ENCODE results near the gene NSUN7.

DNA sequence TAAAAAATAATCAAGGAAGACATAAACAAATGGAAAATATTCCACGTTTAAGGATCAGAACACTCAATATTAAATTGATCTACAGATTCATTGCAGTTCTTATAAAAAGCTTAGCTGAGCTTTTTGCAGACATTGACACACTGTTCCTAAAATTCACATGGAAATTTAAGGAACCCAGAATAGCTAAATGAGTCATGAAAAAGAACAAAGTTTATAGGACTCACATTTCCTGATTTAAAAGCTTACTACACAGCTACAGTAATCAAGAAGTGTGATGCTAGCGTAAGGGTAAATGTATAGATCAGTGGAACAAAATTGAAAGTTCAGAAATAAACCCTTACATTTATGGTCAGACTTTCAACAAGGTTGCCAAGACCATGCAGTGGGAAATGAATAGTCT lies 33.1 kb downstream of the NSUN7 start:
- TF ChIP-seq POLR2A (IDR thresholded peaks at IDR 0.05): no peak
- TF ChIP-seq, protein P1, sequence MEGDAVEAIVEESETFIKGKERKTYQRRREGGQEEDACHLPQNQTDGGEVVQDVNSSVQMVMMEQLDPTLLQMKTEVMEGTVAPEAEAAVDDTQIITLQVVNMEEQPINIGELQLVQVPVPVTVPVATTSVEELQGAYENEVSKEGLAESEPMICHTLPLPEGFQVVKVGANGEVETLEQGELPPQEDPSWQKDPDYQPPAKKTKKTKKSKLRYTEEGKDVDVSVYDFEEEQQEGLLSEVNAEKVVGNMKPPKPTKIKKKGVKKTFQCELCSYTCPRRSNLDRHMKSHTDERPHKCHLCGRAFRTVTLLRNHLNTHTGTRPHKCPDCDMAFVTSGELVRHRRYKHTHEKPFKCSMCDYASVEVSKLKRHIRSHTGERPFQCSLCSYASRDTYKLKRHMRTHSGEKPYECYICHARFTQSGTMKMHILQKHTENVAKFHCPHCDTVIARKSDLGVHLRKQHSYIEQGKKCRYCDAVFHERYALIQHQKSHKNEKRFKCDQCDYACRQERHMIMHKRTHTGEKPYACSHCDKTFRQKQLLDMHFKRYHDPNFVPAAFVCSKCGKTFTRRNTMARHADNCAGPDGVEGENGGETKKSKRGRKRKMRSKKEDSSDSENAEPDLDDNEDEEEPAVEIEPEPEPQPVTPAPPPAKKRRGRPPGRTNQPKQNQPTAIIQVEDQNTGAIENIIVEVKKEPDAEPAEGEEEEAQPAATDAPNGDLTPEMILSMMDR (IDR thresholded peaks at IDR 0.05): no peak
